ENCODE results near the gene ESRRA.

DNA sequence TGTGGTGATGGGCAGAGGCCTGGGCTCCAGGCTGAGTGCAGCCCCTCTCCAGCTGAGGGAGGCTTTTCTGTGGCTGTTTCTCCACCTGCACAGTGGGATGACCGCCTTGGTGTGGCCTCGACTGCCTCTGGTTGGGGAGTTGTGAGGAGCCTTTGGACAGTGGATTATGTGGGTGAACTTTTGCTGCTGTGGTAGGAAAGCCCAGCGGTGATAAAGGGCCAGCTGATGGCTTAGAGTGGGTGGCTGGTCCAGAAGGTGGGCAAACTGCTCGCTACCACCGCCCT, 1.4 kb upstream of the ESRRA start:
- TF ChIP-seq CTCF (IDR thresholded peaks at IDR 0.05) (no peak), POLR2A (IDR thresholded peaks at IDR 0.05) (no peak), EP300 (IDR thresholded peaks at IDR 0.05) (no peak)
